Transverse colon (tissue), 4 donors: ENCODE measurements around the gene SNRPD2.

ENCODE experiments used
- POLR2A ChIP-seq: fragments of 450-650 bp; IDR thresholded peaks from one replicate; pipeline ENCODE4 v1.6.1; 2016; ENCODE audit warnings: antibody characterized with exemption, mild to moderate bottlenecking, moderate library complexity
- POLR2AphosphoS5 ChIP-seq, 3 donors: sonication (generic); formaldehyde crosslinking; IDR thresholded peaks; one replicate each; pipeline ENCODE4 v1.6.1; 2016; ENCODE audit warnings: antibody characterized with exemption in 3 of 3
- TF ChIP-seq, protein P1 (sequence below), 5 experiments: fragments of 200-600 bp in 3 of 5; fragments of 450-650 bp in 2 of 5; sonication (generic) in 3 of 5; IDR thresholded peaks; 1 replicate in 2 of 5; 2 replicates in 3 of 5; pipeline ENCODE4 v1.5.1; 2016 to 2017; ENCODE audit warnings: antibody characterized with exemption in 5 of 5, inconsistent platforms in 3 of 5, mild to moderate bottlenecking in 2 of 5, moderate library complexity in 1 of 5

DNA sequence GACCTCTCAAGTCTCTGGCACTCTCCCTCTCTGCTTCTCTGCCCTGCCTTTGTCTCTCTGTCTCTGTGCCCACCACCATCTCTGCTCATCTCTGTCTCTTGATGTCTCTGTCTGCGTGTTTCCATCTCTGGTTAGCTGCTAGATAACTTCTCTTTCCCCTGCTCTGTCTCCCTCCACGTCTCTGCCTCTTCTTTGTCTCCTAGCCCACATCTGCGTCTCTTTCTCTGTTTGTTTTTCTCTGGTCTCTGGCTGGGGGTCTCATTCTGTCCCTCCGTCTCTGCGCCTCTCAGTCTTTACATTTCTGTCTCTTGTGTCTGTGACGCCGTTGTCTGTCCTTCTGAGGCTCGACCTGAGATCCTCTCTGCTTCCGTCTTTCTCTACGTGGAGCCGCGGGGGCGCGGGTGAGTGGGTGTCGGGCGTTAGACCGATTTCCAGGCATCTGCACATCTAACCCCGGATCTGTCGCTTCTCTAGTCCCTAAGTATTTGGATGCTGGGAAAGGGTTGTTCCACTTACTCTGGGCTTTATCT, 23.3 kb downstream of the SNRPD2 start:
- TF ChIP-seq, protein P1, sequence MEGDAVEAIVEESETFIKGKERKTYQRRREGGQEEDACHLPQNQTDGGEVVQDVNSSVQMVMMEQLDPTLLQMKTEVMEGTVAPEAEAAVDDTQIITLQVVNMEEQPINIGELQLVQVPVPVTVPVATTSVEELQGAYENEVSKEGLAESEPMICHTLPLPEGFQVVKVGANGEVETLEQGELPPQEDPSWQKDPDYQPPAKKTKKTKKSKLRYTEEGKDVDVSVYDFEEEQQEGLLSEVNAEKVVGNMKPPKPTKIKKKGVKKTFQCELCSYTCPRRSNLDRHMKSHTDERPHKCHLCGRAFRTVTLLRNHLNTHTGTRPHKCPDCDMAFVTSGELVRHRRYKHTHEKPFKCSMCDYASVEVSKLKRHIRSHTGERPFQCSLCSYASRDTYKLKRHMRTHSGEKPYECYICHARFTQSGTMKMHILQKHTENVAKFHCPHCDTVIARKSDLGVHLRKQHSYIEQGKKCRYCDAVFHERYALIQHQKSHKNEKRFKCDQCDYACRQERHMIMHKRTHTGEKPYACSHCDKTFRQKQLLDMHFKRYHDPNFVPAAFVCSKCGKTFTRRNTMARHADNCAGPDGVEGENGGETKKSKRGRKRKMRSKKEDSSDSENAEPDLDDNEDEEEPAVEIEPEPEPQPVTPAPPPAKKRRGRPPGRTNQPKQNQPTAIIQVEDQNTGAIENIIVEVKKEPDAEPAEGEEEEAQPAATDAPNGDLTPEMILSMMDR (IDR thresholded peaks at IDR 0.05), result no peak
- no peak for TF ChIP-seq POLR2A
- TF ChIP-seq POLR2AphosphoS5 (IDR thresholded peaks at IDR 0.05), result no peak
